HCT116 (cell line): ENCODE results near the gene LRP1. TPM values are rescaled to one million over a fixed set of nuclear protein-coding genes. Genes with fewer than 3 reads are reported as not detected.

Experiments used
- ATAC-seq: fragments of 200-7000 bp; cut with Tn5 transposase; 2 replicates; pipeline ENCODE4 v1.9.1; 2020; ENCODE audit warnings: mild to moderate bottlenecking, moderate library complexity
- BruUV-seq: library from RNA; stranded (reverse); fragments of 400-500 nt; replicated peaks from 2 replicates; lab custom pipeline; 2021; lab: Mats Ljungman, UMichigan
- CTCF ChIA-PET: fragments of 300-600 bp; sonication (Branson Sonifier 250); formaldehyde crosslinking; loops from one replicate; lab custom pipeline; 2021; ENCODE audit warnings: antibody characterized with exemption; lab: Charles Lee
- POLR2A ChIA-PET: fragments of 300-600, 350-600 bp; sonication (Branson Sonifier 250); formaldehyde crosslinking; loops from one replicate; lab custom pipeline; 2021; ENCODE audit warnings: antibody characterized with exemption; lab: Charles Lee
- RAD21 ChIA-PET, 2 experiments: fragments of 300-600 bp; sonication (Branson Sonifier 250); formaldehyde crosslinking; loops; one replicate each; lab custom pipeline; 2023; ENCODE audit warnings: low total read pairs in 2 of 2; ENCODE audit not compliant: uncharacterized antibody in 2 of 2, unreplicated experiment in 2 of 2, low non-redundant PET in 1 of 2; lab: Charles Lee
- DNase-seq: peaks from one replicate; pipeline ENCODE4 v3.0.0-alpha.2; 2010; ENCODE audit warnings: low read depth, low spot score
- H2AFZ ChIP-seq: fragments of 200-600 bp; shearing (Covaris generic), sonication (generic); 2 replicates; pipeline ENCODE4 v1.6.1; 2017; ENCODE audit warnings: low read depth, mixed run types, mixed read lengths, antibody characterized with exemption, low read length; ENCODE audit not compliant: poor library complexity, severe bottlenecking
- H3K27ac ChIP-seq: 2 replicates; pipeline ENCODE4 v1.5.1; 2012; ENCODE audit warnings: low read depth, low read length
- H3K27me3 ChIP-seq: fragments of 200-600 bp; sonication (generic); 2 replicates; pipeline ENCODE4 v1.6.1; 2016; ENCODE audit warnings: mixed run types, low read length, mixed read lengths; ENCODE audit not compliant: insufficient read depth
- H3K36me3 ChIP-seq, 2 experiments: fragments of 200-500 bp in 1 of 2; fragments of 200-600 bp in 1 of 2; sonication (Bioruptor generic) in 1 of 2; sonication (generic) in 1 of 2; 2 replicates each; pipeline versions ENCODE4 v1.5.1 to v1.6.1; 2014 to 2016; ENCODE audit warnings: low read length in 2 of 2, inconsistent platforms in 1 of 2, mixed read lengths in 1 of 2, mixed run types in 1 of 2; ENCODE audit not compliant: insufficient read depth in 2 of 2, control insufficient read depth in 1 of 2
- H3K4me1 ChIP-seq, 2 experiments: fragments of 200-600 bp in 1 of 2; sonication (generic) in 1 of 2; 2 replicates each; pipeline versions ENCODE4 v1.5.1 to v1.6.1; 2012 to 2017; ENCODE audit warnings: low read length in 2 of 2, inconsistent platforms in 1 of 2, mild to moderate bottlenecking in 1 of 2, mixed read lengths in 1 of 2, mixed run types in 1 of 2, moderate library complexity in 1 of 2; ENCODE audit not compliant: insufficient read depth in 2 of 2, control insufficient read depth in 1 of 2
- H3K4me2 ChIP-seq: fragments of 200-600 bp; sonication (generic); 2 replicates; pipeline ENCODE4 v1.6.1; 2017; ENCODE audit warnings: mixed run types, low read length, mixed read lengths
- H3K4me3 ChIP-seq, 2 experiments: fragments of 200-600 bp in 1 of 2; sonication (generic) in 1 of 2; replicated peaks in 1 of 2; 2 replicates each; pipeline ENCODE4 v1.5.1; 2011 to 2016; ENCODE audit warnings: low read length in 2 of 2, control low read depth in 1 of 2, low read depth in 1 of 2, mild to moderate bottlenecking in 1 of 2, mixed read lengths in 1 of 2, mixed run types in 1 of 2
- H3K79me2 ChIP-seq: fragments of 200-600 bp; sonication (generic); 2 replicates; pipeline ENCODE4 v1.6.1; 2017; ENCODE audit warnings: mild to moderate bottlenecking, mixed run types, low read length, moderate library complexity, mixed read lengths; ENCODE audit not compliant: insufficient read depth
- H3K9ac ChIP-seq: fragments of 200-600 bp; sonication (generic); 2 replicates; pipeline ENCODE4 v1.6.1; 2016; ENCODE audit warnings: low read length, mixed read lengths
- H3K9me2 ChIP-seq: fragments of 200-600 bp; sonication (generic), shearing (Covaris generic); 2 replicates; pipeline ENCODE4 v1.6.1; 2017; ENCODE audit warnings: mixed run types, mild to moderate bottlenecking, moderate library complexity; ENCODE audit not compliant: insufficient read depth
- H3K9me3 ChIP-seq, 2 experiments: fragments of 200-500 bp in 1 of 2; fragments of 200-600 bp in 1 of 2; sonication (Bioruptor generic) in 1 of 2; sonication (generic) in 1 of 2; 2 replicates each; pipeline ENCODE4 v1.6.1; 2014 to 2017; ENCODE audit warnings: low read length in 2 of 2, mixed read lengths in 2 of 2, inconsistent platforms in 1 of 2, low read depth in 1 of 2, mild to moderate bottlenecking in 1 of 2, mixed run types in 1 of 2, moderate library complexity in 1 of 2; ENCODE audit not compliant: control insufficient read depth in 1 of 2, insufficient read depth in 1 of 2
- H4K20me1 ChIP-seq: fragments of 200-600 bp; sonication (generic), shearing (Covaris generic); 2 replicates; pipeline ENCODE4 v1.6.1; 2017; ENCODE audit warnings: mixed run types, mild to moderate bottlenecking, moderate library complexity; ENCODE audit not compliant: insufficient read depth
- CBX3 ChIP-seq: IDR thresholded peaks from 2 replicates; pipeline ENCODE4 v1.6.1; 2012; ENCODE audit warnings: low read depth
- CEBPB ChIP-seq: IDR thresholded peaks from 2 replicates; pipeline ENCODE4 v1.6.1; 2012; ENCODE audit warnings: low read depth
- ELF1 ChIP-seq: IDR thresholded peaks from 2 replicates; pipeline ENCODE4 v1.6.1; 2012; ENCODE audit warnings: low read depth, borderline replicate concordance
- FOSL1 ChIP-seq: IDR thresholded peaks from 2 replicates; pipeline ENCODE4 v1.6.1; 2012; ENCODE audit warnings: low read depth
- POLR2AphosphoS5 ChIP-seq: IDR thresholded peaks from 2 replicates; pipeline ENCODE4 v1.6.1; 2011; ENCODE audit warnings: mild to moderate bottlenecking, low read depth, low read length, moderate library complexity
- RAD21 ChIP-seq: IDR thresholded peaks from 2 replicates; pipeline ENCODE4 v1.6.1; 2012; ENCODE audit warnings: low read depth, mild to moderate bottlenecking
- REST ChIP-seq: IDR thresholded peaks from 2 replicates; pipeline ENCODE4 v1.6.1; 2012; ENCODE audit warnings: low read depth
- ZBTB33 ChIP-seq: IDR thresholded peaks from 2 replicates; pipeline ENCODE4 v1.6.1; 2011; ENCODE audit warnings: mild to moderate bottlenecking, low read length, moderate library complexity; ENCODE audit not compliant: insufficient replicate concordance; ENCODE audit errors: extremely low read depth
- intact Hi-C: fragments of 100-400 bp; cut with micrococcal nuclease; formaldehyde crosslinking; loops from 2 replicates; pipeline ENCODE4 v1.10.0; 2022
- total RNA-seq: library from RNA; stranded (reverse); gene quantifications from one replicate; pipeline ENCODE4 v1.2.1, GENCODE V29; 2021; ENCODE audit not compliant: unreplicated experiment

LRP1 gene
- total RNA-seq, 1 experiment from 2014 or later, result 12.0 TPM

- H3K27me3 ChIP-seq, result no peaks in the 10 kb centered on the region
- ChIA-PET CTCF (interaction anchor here (0.9 to 2.7 kb wide), 3 partner anchors 53 to 112 kb away, joined by 3 to 25 read pairs (median 5); partner anchors contain the start of gene LRP1), RAD21 (interaction anchor here in 1 of 2 experiments (1.3 kb wide), 1 partner anchor 112 kb away, joined by 3 read pairs; no protein-coding TSS in a partner anchor), POLR2A (no interaction called here)
- no peak for DNase-seq
- TF ChIP-seq REST (no peak), POLR2AphosphoS5 (no peak), CEBPB (no peak), ZBTB33 (no peak), CBX3 (no peak), RAD21 (no peak), ELF1 (no peak), FOSL1 (no peak)
- no peaks in the 10 kb centered on the region for H3K79me2 ChIP-seq
- no peak overlapping the region for H3K4me2 ChIP-seq
- no peak for ATAC-seq
- H3K27ac ChIP-seq, result no peak overlapping the region
- H2AFZ ChIP-seq, result no peak overlapping the region
- H3K9me2 ChIP-seq, result no peaks in the 10 kb centered on the region
- no peaks in the 10 kb centered on the region for H3K9me3 ChIP-seq
- intact Hi-C loops, result no loop called here
- BruUV-seq, result no TSS peak
- no peaks in the 10 kb centered on the region; a peak in 1 of 4 replicates for H3K36me3 ChIP-seq
- no peak overlapping the region for H3K9ac ChIP-seq
- H4K20me1 ChIP-seq, result no peaks in the 10 kb centered on the region
- no peak overlapping the region for H3K4me3 ChIP-seq
- peaks cover 7 to 23% of the 10 kb centered on the region in 2 experiments for H3K4me1 ChIP-seq
Observed at GRCh38 chr12:57181072-57181471, 52.8 kb downstream of the LRP1 start.
